ENCODE measurements around the gene UMODL1.

UMODL1 gene

GRCh38 chr21:42071146-42071737, at the start of gene UMODL1:
TSS of gene UMODL1 (plus strand) at chr21:42071317. CDS start at chr21:42071317, 0 bp downstream.
- no peaks in the 10 kb centered on the region for H3K9me3 ChIP-seq (ENCODE audit: control insufficient read depth in 1 of 2, low read length in 2 of 2)
- H3K36me3 ChIP-seq (ENCODE audit: control insufficient read depth in 1 of 2, insufficient read depth in 2 of 2, low read length in 2 of 2): no peaks in the 10 kb centered on the region
- no peaks in the 10 kb centered on the region for H3K4me1 ChIP-seq (ENCODE audit: control insufficient read depth in 1 of 2, insufficient read depth in 2 of 2, low read length in 2 of 2)
- H3K27ac ChIP-seq (ENCODE audit: low read length): no peak within 1 kb of the TSS
- no peak within 1 kb of the TSS for H3K4me3 ChIP-seq (ENCODE audit: low read depth in 1 of 2, low read length in 2 of 2)
- H3K27me3 ChIP-seq (ENCODE audit: low read depth, low read length): no peaks in the 10 kb centered on the region

- H3K27ac ChIP-seq (ENCODE audit: low read length): no peak overlapping the region
- peaks cover 0 to 4% of the 10 kb centered on the region in 2 donors for H3K4me1 ChIP-seq (ENCODE audit: control insufficient read depth in 1 of 2, insufficient read depth in 2 of 2, low read length in 2 of 2)
- no peaks in the 10 kb centered on the region for H3K27me3 ChIP-seq (ENCODE audit: low read depth, low read length)
- no peaks in the 10 kb centered on the region for H3K36me3 ChIP-seq (ENCODE audit: control insufficient read depth in 1 of 2, insufficient read depth in 2 of 2, low read length in 2 of 2)
- no peak overlapping the region for H3K4me3 ChIP-seq (ENCODE audit: low read depth in 1 of 2, low read length in 2 of 2)
- no peaks in the 10 kb centered on the region for H3K9me3 ChIP-seq (ENCODE audit: control insufficient read depth in 1 of 2, low read length in 2 of 2)
These were observed 49.6 kb upstream of the UMODL1 start for GRCh38 chr21:42021371-42022090.

GRCh38 chr21:42022091-42022430, 49.1 kb upstream of the UMODL1 start:
- Histone ChIP-seq H3K4me1 (ENCODE audit: control insufficient read depth in 1 of 2, insufficient read depth in 2 of 2, low read length in 2 of 2) (peaks cover 0 to 4% of the 10 kb centered on the region in 2 donors), H3K4me3 (ENCODE audit: low read depth in 1 of 2, low read length in 2 of 2) (no peak overlapping the region), H3K36me3 (ENCODE audit: control insufficient read depth in 1 of 2, insufficient read depth in 2 of 2, low read length in 2 of 2) (no peaks in the 10 kb centered on the region), H3K9me3 (ENCODE audit: control insufficient read depth in 1 of 2, low read length in 2 of 2) (no peaks in the 10 kb centered on the region), H3K27ac (ENCODE audit: low read length) (no peak overlapping the region), H3K27me3 (ENCODE audit: low read depth, low read length) (no peaks in the 10 kb centered on the region)

GRCh38 chr21:42022906-42023305, 48.2 kb upstream of the UMODL1 start:
- Histone ChIP-seq H3K9me3 (ENCODE audit: control insufficient read depth in 1 of 2, low read length in 2 of 2) (no peaks in the 10 kb centered on the region), H3K4me1 (ENCODE audit: control insufficient read depth in 1 of 2, insufficient read depth in 2 of 2, low read length in 2 of 2) (peaks cover 0 to 4% of the 10 kb centered on the region in 2 donors), H3K27me3 (ENCODE audit: low read depth, low read length) (no peaks in the 10 kb centered on the region), H3K4me3 (ENCODE audit: low read depth in 1 of 2, low read length in 2 of 2) (no peak overlapping the region), H3K27ac (ENCODE audit: low read length) (no peak overlapping the region), H3K36me3 (ENCODE audit: control insufficient read depth in 1 of 2, insufficient read depth in 2 of 2, low read length in 2 of 2) (no peaks in the 10 kb centered on the region)

GRCh38 chr21:42025376-42026081, 45.6 kb upstream of the UMODL1 start:
- Histone ChIP-seq H3K4me1 (ENCODE audit: control insufficient read depth in 1 of 2, insufficient read depth in 2 of 2, low read length in 2 of 2) (peaks cover 0 to 4% of the 10 kb centered on the region in 2 donors), H3K4me3 (ENCODE audit: low read depth in 1 of 2, low read length in 2 of 2) (no peak overlapping the region), H3K9me3 (ENCODE audit: control insufficient read depth in 1 of 2, low read length in 2 of 2) (no peaks in the 10 kb centered on the region), H3K27me3 (ENCODE audit: low read depth, low read length) (no peaks in the 10 kb centered on the region), H3K27ac (ENCODE audit: low read length) (no peak overlapping the region), H3K36me3 (ENCODE audit: control insufficient read depth in 1 of 2, insufficient read depth in 2 of 2, low read length in 2 of 2) (no peaks in the 10 kb centered on the region)

- Histone ChIP-seq H3K27ac (ENCODE audit: low read length) (no peak overlapping the region), H3K27me3 (ENCODE audit: low read depth, low read length) (no peaks in the 10 kb centered on the region), H3K4me1 (ENCODE audit: control insufficient read depth in 1 of 2, insufficient read depth in 2 of 2, low read length in 2 of 2) (peaks cover 0 to 4% of the 10 kb centered on the region in 2 donors), H3K36me3 (ENCODE audit: control insufficient read depth in 1 of 2, insufficient read depth in 2 of 2, low read length in 2 of 2) (no peaks in the 10 kb centered on the region), H3K9me3 (ENCODE audit: control insufficient read depth in 1 of 2, low read length in 2 of 2) (no peaks in the 10 kb centered on the region), H3K4me3 (ENCODE audit: low read depth in 1 of 2, low read length in 2 of 2) (no peak overlapping the region)
These were observed 45.1 kb upstream of the UMODL1 start for GRCh38 chr21:42026082-42026435.

GRCh38 chr21:42027085-42027821, 43.9 kb upstream of the UMODL1 start:
- no peak overlapping the region for H3K4me3 ChIP-seq (ENCODE audit: low read depth in 1 of 2, low read length in 2 of 2)
- H3K4me1 ChIP-seq (ENCODE audit: control insufficient read depth in 1 of 2, insufficient read depth in 2 of 2, low read length in 2 of 2): peaks cover 0 to 4% of the 10 kb centered on the region in 2 donors
- H3K9me3 ChIP-seq (ENCODE audit: control insufficient read depth in 1 of 2, low read length in 2 of 2): no peaks in the 10 kb centered on the region
- H3K27ac ChIP-seq (ENCODE audit: low read length): no peak overlapping the region
- H3K36me3 ChIP-seq (ENCODE audit: control insufficient read depth in 1 of 2, insufficient read depth in 2 of 2, low read length in 2 of 2): no peaks in the 10 kb centered on the region
- H3K27me3 ChIP-seq (ENCODE audit: low read depth, low read length): no peaks in the 10 kb centered on the region

- Histone ChIP-seq H3K36me3 (ENCODE audit: control insufficient read depth in 1 of 2, insufficient read depth in 2 of 2, low read length in 2 of 2) (no peaks in the 10 kb centered on the region), H3K27ac (ENCODE audit: low read length) (no peak overlapping the region), H3K4me3 (ENCODE audit: low read depth in 1 of 2, low read length in 2 of 2) (no peak overlapping the region), H3K27me3 (ENCODE audit: low read depth, low read length) (no peaks in the 10 kb centered on the region), H3K4me1 (ENCODE audit: control insufficient read depth in 1 of 2, insufficient read depth in 2 of 2, low read length in 2 of 2) (peaks cover 0 to 4% of the 10 kb centered on the region in 2 donors), H3K9me3 (ENCODE audit: control insufficient read depth in 1 of 2, low read length in 2 of 2) (no peaks in the 10 kb centered on the region)
These were observed 43.0 kb upstream of the UMODL1 start for GRCh38 chr21:42027822-42028765.

- Histone ChIP-seq H3K4me1 (ENCODE audit: control insufficient read depth in 1 of 2, insufficient read depth in 2 of 2, low read length in 2 of 2) (peaks cover 0 to 4% of the 10 kb centered on the region in 2 donors), H3K27ac (ENCODE audit: low read length) (no peak overlapping the region), H3K9me3 (ENCODE audit: control insufficient read depth in 1 of 2, low read length in 2 of 2) (no peaks in the 10 kb centered on the region), H3K27me3 (ENCODE audit: low read depth, low read length) (no peaks in the 10 kb centered on the region), H3K4me3 (ENCODE audit: low read depth in 1 of 2, low read length in 2 of 2) (no peak overlapping the region), H3K36me3 (ENCODE audit: control insufficient read depth in 1 of 2, insufficient read depth in 2 of 2, low read length in 2 of 2) (no peaks in the 10 kb centered on the region)
These were observed 42.2 kb upstream of the UMODL1 start for GRCh38 chr21:42028766-42029425.

- Histone ChIP-seq H3K27ac (ENCODE audit: low read length) (no peak overlapping the region), H3K27me3 (ENCODE audit: low read depth, low read length) (no peaks in the 10 kb centered on the region), H3K9me3 (ENCODE audit: control insufficient read depth in 1 of 2, low read length in 2 of 2) (no peaks in the 10 kb centered on the region), H3K4me3 (ENCODE audit: low read depth in 1 of 2, low read length in 2 of 2) (no peak overlapping the region), H3K4me1 (ENCODE audit: control insufficient read depth in 1 of 2, insufficient read depth in 2 of 2, low read length in 2 of 2) (peaks cover 0 to 4% of the 10 kb centered on the region in 2 donors), H3K36me3 (ENCODE audit: control insufficient read depth in 1 of 2, insufficient read depth in 2 of 2, low read length in 2 of 2) (no peaks in the 10 kb centered on the region)
These were observed 40.8 kb upstream of the UMODL1 start for GRCh38 chr21:42030311-42030710.

Data from muscle layer of duodenum (tissue), 2 donors.